Cardiac fibroblast (primary cell): ENCODE results near the gene EGFR.

ENCODE experiments used
- DNase-seq, 2 donors: peaks; one replicate each; pipeline versions ENCODE4 v3.0.0 to v3.0.0-alpha.2; 2010; ENCODE audit warnings: low read depth in 2 of 2
- H3K4me3 ChIP-seq, 2 donors: replicated peaks in 1 of 2; 1 replicate in 1 of 2; 2 replicates in 1 of 2; pipeline ENCODE4 v1.5.1; 2011; ENCODE audit warnings: low read depth in 2 of 2, low read length in 2 of 2, mild to moderate bottlenecking in 2 of 2, moderate library complexity in 1 of 2
- CTCF ChIP-seq: IDR thresholded peaks from one replicate; pipeline ENCODE4 v1.5.1; 2011; ENCODE audit warnings: low read depth, mild to moderate bottlenecking, low read length, inconsistent platforms

Gene EGFR

GRCh38 chr7:54992871-54993475, 25.8 kb upstream of the EGFR start:
- DNase-seq: peak; percentile 26 to 66
- TF ChIP-seq CTCF: no peak
- H3K4me3 ChIP-seq: no peak overlapping the region

- no peak for DNase-seq
- TF ChIP-seq CTCF: no peak
- no peak overlapping the region for H3K4me3 ChIP-seq
Observed at GRCh38 chr7:54995166-54995565, 23.7 kb upstream of the EGFR start.

- peak; percentile 22 to 78 for DNase-seq
- no peak overlapping the region for H3K4me3 ChIP-seq
- no peak for TF ChIP-seq CTCF
Observed at GRCh38 chr7:54995610-54996363, 23.0 kb upstream of the EGFR start.

GRCh38 chr7:54996391-54996790, 22.4 kb upstream of the EGFR start:
- H3K4me3 ChIP-seq: no peak overlapping the region
- DNase-seq: no peak
- no peak for TF ChIP-seq CTCF

GRCh38 chr7:55004579-55004978, 14.2 kb upstream of the EGFR start:
- no peak overlapping the region for H3K4me3 ChIP-seq
- DNase-seq: no peak
- no peak for TF ChIP-seq CTCF

GRCh38 chr7:55005241-55005851, 13.5 kb upstream of the EGFR start:
- no peak overlapping the region for H3K4me3 ChIP-seq
- DNase-seq: no peak
- TF ChIP-seq CTCF: no peak
